Neural cell (in vitro differentiated cells): ENCODE data around the gene GJB2. TPM values are rescaled to one million over a fixed set of nuclear protein-coding genes. Genes with fewer than 3 reads are reported as not detected.

Experiments
- H2AFZ ChIP-seq: fragments of 200-600, 300-800 bp; sonication (generic), shearing (Covaris generic); 2 replicates; pipeline ENCODE4 v1.6.0; 2014; ENCODE audit warnings: low read depth, mild to moderate bottlenecking, antibody characterized with exemption, low read length, moderate library complexity
- H3F3A ChIP-seq: fragments of 200-600 bp; shearing (Covaris generic); 2 replicates; pipeline ENCODE4 v1.6.1; 2016; ENCODE audit warnings: mild to moderate bottlenecking, moderate library complexity, mixed read lengths, antibody characterized with exemption, low read length; ENCODE audit not compliant: insufficient read depth, poor library complexity, severe bottlenecking
- H3K27ac ChIP-seq: fragments of 200-600, 300-800 bp; sonication (generic), shearing (Covaris generic); 2 replicates; pipeline ENCODE4 v1.5.1; 2014; ENCODE audit warnings: mild to moderate bottlenecking, low read length, moderate library complexity
- H3K27me3 ChIP-seq: fragments of 300-800, 200-600 bp; sonication (generic), shearing (Covaris generic); 2 replicates; pipeline ENCODE4 v1.6.0; 2014; ENCODE audit warnings: mild to moderate bottlenecking, low read depth, low read length, moderate library complexity; ENCODE audit not compliant: insufficient read depth
- H3K36me3 ChIP-seq: fragments of 300-800, 200-600 bp; sonication (generic), shearing (Covaris generic); 2 replicates; pipeline ENCODE4 v1.5.1; 2014; ENCODE audit warnings: mild to moderate bottlenecking, antibody characterized with exemption, low read length, moderate library complexity; ENCODE audit not compliant: insufficient read depth
- H3K4me2 ChIP-seq: fragments of 300-800, 200-600 bp; sonication (generic), shearing (Covaris generic); 2 replicates; pipeline ENCODE4 v1.6.0; 2014; ENCODE audit warnings: mild to moderate bottlenecking, low read length
- H3K4me3 ChIP-seq: fragments of 300-800, 200-600 bp; sonication (generic), shearing (Covaris generic); 2 replicates; pipeline ENCODE4 v1.5.1; 2014; ENCODE audit warnings: mild to moderate bottlenecking, low read length, moderate library complexity
- H3K79me2 ChIP-seq: fragments of 200-600 bp; shearing (Covaris generic); replicated peaks from 2 replicates; pipeline ENCODE4 v1.6.0; 2014; ENCODE audit warnings: mild to moderate bottlenecking, low read length, moderate library complexity; ENCODE audit not compliant: insufficient read depth
- H3K9ac ChIP-seq: fragments of 300-800, 200-600 bp; sonication (generic), shearing (Covaris generic); 2 replicates; pipeline ENCODE4 v1.6.1; 2016; ENCODE audit warnings: mild to moderate bottlenecking, low read length, mixed read lengths
- H3K9me2 ChIP-seq: fragments of 200-600 bp; shearing (Covaris generic); 2 replicates; pipeline ENCODE4 v1.6.1; 2016; ENCODE audit warnings: mild to moderate bottlenecking, low read length, mixed read lengths; ENCODE audit not compliant: insufficient read depth
- H3K9me3 ChIP-seq: fragments of 200-600, 300-800 bp; sonication (generic), shearing (Covaris generic); 2 replicates; pipeline ENCODE4 v1.6.1; 2016; ENCODE audit warnings: mild to moderate bottlenecking, mixed run types, low read length, moderate library complexity, mixed read lengths
- H4K20me1 ChIP-seq: fragments of 200-600 bp; shearing (Covaris generic); 2 replicates; pipeline ENCODE4 v1.6.1; 2016; ENCODE audit warnings: mild to moderate bottlenecking, mixed run types; ENCODE audit not compliant: insufficient read depth
- EP300 ChIP-seq: fragments of 450-650 bp; conservative IDR thresholded peaks from 2 replicates; pipeline ENCODE4 v1.6.1; 2014; ENCODE audit warnings: antibody characterized with exemption, mild to moderate bottlenecking, moderate library complexity; ENCODE audit not compliant: poor library complexity, severe bottlenecking
- EZH2 ChIP-seq: fragments of 200-600, 300-800 bp; shearing (Covaris generic), sonication (generic); IDR thresholded peaks from 2 replicates; pipeline ENCODE4 v1.6.1; 2014; ENCODE audit warnings: antibody characterized with exemption, low read length, borderline replicate concordance, mild to moderate bottlenecking; ENCODE audit not compliant: insufficient read depth, poor library complexity, severe bottlenecking
- MXI1 ChIP-seq: fragments of 450-650 bp; conservative IDR thresholded peaks from 2 replicates; pipeline ENCODE4 v1.6.1; 2014; ENCODE audit warnings: antibody characterized with exemption, mild to moderate bottlenecking; ENCODE audit not compliant: poor library complexity, severe bottlenecking
- POLR2AphosphoS5 ChIP-seq: IDR thresholded peaks from 2 replicates; pipeline ENCODE4 v1.6.1; 2012
- RAD21 ChIP-seq: fragments of 450-650 bp; conservative IDR thresholded peaks from 2 replicates; pipeline ENCODE4 v1.6.1; 2014; ENCODE audit warnings: antibody characterized with exemption, mild to moderate bottlenecking, moderate library complexity
- SMC3 ChIP-seq: fragments of 450-650 bp; conservative IDR thresholded peaks from 2 replicates; pipeline ENCODE4 v1.6.1; 2014; ENCODE audit warnings: antibody characterized with exemption, mild to moderate bottlenecking, moderate library complexity; ENCODE audit not compliant: poor library complexity
- TAF1 ChIP-seq: IDR thresholded peaks from 2 replicates; pipeline ENCODE4 v1.6.1; 2012; ENCODE audit warnings: low read depth
- polyA plus RNA-seq: library from polyadenylated mRNA; depleted of rRNA; stranded (reverse); fragments of >200 nt; gene quantifications from 2 replicates; pipeline ENCODE4 v1.2.3, GENCODE V29; 2014
- TF ChIP-seq, protein P1 (sequence below): fragments of 450-650 bp; IDR thresholded peaks from 2 replicates; pipeline ENCODE4 v1.5.1; 2014; ENCODE audit warnings: antibody characterized with exemption, mild to moderate bottlenecking, moderate library complexity; ENCODE audit not compliant: poor library complexity, severe bottlenecking
- TF ChIP-seq, protein P2 (sequence below): IDR thresholded peaks from 2 replicates; pipeline ENCODE4 v1.6.1; 2012; ENCODE audit warnings: borderline replicate concordance

The GJB2 gene
- polyA plus RNA-seq, 1 donor from 2014 or later = not detected

DNA sequence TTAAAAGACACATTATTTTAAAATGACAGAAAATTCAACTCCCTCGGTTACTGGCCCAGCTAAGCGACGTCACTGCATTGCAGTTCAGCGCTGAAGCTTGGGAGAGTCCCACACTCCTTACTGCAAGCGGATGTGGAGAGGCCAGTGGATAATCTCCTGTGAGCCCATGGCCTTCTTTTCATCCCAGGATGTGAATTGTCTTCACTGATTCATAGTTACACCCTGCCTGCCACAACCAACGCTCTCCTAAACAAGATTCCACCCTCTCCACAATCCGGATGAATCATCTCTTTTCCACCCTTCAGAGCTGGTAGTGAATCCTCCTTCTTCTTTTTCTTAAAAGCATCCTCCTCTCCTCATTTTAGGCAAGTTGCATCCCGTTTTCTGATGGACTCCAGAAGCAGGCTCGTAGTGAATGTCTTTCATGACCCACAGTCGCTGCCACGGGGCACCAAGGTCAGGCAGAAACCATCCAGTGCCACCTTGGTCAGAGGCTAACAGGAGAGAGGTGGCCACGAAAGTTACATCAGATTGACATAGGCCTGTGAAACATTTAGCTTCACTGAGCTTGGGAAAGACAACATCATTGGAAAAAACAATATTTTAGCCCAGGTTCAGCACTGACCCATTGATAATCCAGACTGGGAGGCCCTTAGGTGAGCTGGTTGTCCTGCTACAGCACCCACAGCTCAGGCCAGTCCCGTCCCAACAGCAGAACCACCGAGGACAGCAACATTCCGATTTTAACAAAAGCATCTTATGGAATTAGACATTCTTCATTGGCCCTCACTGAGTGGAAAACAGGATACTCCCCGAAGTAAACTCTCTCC is 2.0 kb downstream of the GJB2 start:
- no peaks in the 10 kb centered on the region for H3K36me3 ChIP-seq
- TF ChIP-seq EP300 = no peak
- no peak for TF ChIP-seq EZH2
- no peak for TF ChIP-seq POLR2AphosphoS5
- TF ChIP-seq RAD21 = no peak
- TF ChIP-seq MXI1 = no peak
- TF ChIP-seq, protein P1, sequence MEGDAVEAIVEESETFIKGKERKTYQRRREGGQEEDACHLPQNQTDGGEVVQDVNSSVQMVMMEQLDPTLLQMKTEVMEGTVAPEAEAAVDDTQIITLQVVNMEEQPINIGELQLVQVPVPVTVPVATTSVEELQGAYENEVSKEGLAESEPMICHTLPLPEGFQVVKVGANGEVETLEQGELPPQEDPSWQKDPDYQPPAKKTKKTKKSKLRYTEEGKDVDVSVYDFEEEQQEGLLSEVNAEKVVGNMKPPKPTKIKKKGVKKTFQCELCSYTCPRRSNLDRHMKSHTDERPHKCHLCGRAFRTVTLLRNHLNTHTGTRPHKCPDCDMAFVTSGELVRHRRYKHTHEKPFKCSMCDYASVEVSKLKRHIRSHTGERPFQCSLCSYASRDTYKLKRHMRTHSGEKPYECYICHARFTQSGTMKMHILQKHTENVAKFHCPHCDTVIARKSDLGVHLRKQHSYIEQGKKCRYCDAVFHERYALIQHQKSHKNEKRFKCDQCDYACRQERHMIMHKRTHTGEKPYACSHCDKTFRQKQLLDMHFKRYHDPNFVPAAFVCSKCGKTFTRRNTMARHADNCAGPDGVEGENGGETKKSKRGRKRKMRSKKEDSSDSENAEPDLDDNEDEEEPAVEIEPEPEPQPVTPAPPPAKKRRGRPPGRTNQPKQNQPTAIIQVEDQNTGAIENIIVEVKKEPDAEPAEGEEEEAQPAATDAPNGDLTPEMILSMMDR = no peak
- TF ChIP-seq TAF1 = no peak
- no peak for TF ChIP-seq SMC3
- TF ChIP-seq, protein P2, sequence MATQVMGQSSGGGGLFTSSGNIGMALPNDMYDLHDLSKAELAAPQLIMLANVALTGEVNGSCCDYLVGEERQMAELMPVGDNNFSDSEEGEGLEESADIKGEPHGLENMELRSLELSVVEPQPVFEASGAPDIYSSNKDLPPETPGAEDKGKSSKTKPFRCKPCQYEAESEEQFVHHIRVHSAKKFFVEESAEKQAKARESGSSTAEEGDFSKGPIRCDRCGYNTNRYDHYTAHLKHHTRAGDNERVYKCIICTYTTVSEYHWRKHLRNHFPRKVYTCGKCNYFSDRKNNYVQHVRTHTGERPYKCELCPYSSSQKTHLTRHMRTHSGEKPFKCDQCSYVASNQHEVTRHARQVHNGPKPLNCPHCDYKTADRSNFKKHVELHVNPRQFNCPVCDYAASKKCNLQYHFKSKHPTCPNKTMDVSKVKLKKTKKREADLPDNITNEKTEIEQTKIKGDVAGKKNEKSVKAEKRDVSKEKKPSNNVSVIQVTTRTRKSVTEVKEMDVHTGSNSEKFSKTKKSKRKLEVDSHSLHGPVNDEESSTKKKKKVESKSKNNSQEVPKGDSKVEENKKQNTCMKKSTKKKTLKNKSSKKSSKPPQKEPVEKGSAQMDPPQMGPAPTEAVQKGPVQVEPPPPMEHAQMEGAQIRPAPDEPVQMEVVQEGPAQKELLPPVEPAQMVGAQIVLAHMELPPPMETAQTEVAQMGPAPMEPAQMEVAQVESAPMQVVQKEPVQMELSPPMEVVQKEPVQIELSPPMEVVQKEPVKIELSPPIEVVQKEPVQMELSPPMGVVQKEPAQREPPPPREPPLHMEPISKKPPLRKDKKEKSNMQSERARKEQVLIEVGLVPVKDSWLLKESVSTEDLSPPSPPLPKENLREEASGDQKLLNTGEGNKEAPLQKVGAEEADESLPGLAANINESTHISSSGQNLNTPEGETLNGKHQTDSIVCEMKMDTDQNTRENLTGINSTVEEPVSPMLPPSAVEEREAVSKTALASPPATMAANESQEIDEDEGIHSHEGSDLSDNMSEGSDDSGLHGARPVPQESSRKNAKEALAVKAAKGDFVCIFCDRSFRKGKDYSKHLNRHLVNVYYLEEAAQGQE = no peak
- H4K20me1 ChIP-seq = no peaks in the 10 kb centered on the region
- no peak overlapping the region for H3K4me2 ChIP-seq
- no peaks in the 10 kb centered on the region for H3K9me3 ChIP-seq
- H3K9ac ChIP-seq = no peak overlapping the region
- H2AFZ ChIP-seq = no peak overlapping the region
- no peaks in the 10 kb centered on the region for H3K79me2 ChIP-seq
- no peaks in the 10 kb centered on the region for H3K9me2 ChIP-seq
- H3F3A ChIP-seq = no peaks in the 10 kb centered on the region
- no peak overlapping the region for H3K27ac ChIP-seq
- H3K27me3 ChIP-seq = peaks cover 60% of the 10 kb centered on the region
- H3K4me3 ChIP-seq = no peak overlapping the region

DNA sequence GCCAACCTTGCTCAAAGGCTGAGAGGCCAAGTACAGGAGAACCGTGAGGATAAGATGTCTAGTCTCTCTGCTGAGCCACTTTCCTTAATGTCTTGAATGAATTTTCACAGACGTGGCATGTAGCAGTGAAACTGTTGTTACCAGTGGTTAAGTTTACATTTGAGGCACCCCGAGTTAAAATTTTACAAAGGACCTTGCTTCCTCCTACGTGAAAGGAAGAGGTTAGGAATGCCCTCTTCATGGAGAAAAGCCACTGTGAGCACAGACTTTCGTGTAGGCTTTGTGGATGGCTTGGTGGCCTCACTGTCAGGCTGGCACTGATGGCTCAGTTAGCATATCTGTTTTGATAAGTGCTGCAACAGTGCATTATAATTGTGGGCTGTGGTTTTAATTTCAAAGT is 2.7 kb downstream of the GJB2 start:
- Histone ChIP-seq H3K27me3 (peaks cover 54% of the 10 kb centered on the region), H3K27ac (no peak overlapping the region), H3K4me3 (no peak overlapping the region), H3K9me3 (no peaks in the 10 kb centered on the region), H3K4me2 (no peak overlapping the region), H2AFZ (no peak overlapping the region), H3K9ac (no peak overlapping the region), H3K36me3 (no peaks in the 10 kb centered on the region), H4K20me1 (no peaks in the 10 kb centered on the region), H3K9me2 (no peaks in the 10 kb centered on the region), H3F3A (no peaks in the 10 kb centered on the region), H3K79me2 (no peaks in the 10 kb centered on the region)
- TF ChIP-seq RAD21 (no peak), SMC3 (no peak), EP300 (no peak), POLR2AphosphoS5 (no peak), MXI1 (no peak), EZH2 (no peak), TAF1 (no peak)
- TF ChIP-seq, protein P2 = no peak
- TF ChIP-seq, protein P1 = no peak
